ENCODE measurements around the gene IER5. TPM values are rescaled to one million over a fixed set of nuclear protein-coding genes. Genes with fewer than 3 reads are reported as not detected.

The IER5 gene
- total RNA-seq, 6 experiments from 2014 or later: 35.7 to 49.1 (median 43.4) TPM

DNA sequence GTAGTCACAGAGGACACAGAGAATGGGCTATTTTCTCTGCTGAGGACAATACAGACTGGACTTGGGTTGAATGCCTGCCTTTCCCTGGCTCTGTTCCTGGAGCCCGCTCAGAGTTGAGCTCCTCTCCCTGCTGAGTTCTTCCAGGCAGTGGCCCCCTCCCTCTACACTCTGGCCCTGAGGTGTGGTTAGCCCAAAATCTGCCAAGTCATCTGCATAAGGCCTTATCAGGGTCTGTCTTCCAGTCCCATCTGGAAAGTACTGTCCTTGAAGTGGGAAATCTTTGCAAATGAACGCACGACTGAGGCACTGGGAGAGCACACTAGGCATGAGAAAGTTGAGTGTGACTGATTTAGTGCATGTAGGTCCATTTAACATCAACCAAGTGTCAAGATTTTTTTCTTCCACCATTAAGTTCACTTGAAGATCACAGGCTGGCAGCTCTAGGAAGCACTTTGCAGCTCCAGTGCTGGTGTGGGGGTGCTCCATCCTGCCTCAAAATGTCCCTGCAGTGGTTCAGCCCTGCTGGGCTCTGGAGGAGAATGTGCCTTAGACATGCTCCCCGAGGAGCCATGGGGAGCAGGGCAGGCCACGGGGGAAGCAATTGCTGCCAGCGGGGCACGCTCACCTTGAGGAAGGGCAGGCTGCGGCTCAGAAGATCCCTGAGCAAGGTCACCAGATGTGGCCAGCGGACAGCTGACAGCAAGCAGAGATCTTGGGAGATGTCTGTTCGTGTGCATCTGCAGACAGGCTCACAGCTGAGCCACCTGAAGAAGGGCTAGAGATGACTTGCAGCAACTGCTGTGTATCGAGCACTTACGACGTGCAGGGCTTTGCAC, 41.5 kb downstream of the IER5 start:
- no peak for DNase-seq
- Mint-ChIP-seq H3K27ac (no peak overlapping the region), H3K9me3 (no peaks in the 10 kb centered on the region), H3K4me3 (no peak overlapping the region), H3K36me3 (ENCODE audit: low read depth) (no peaks in the 10 kb centered on the region), H3K27me3 (ENCODE audit: insufficient read depth) (peaks cover 4% of the 10 kb centered on the region; the same call in 1 of the 2 replicates), H3K4me1 (ENCODE audit: low read depth) (peaks cover 33% of the 10 kb centered on the region)
- TF ChIP-seq, protein P1, sequence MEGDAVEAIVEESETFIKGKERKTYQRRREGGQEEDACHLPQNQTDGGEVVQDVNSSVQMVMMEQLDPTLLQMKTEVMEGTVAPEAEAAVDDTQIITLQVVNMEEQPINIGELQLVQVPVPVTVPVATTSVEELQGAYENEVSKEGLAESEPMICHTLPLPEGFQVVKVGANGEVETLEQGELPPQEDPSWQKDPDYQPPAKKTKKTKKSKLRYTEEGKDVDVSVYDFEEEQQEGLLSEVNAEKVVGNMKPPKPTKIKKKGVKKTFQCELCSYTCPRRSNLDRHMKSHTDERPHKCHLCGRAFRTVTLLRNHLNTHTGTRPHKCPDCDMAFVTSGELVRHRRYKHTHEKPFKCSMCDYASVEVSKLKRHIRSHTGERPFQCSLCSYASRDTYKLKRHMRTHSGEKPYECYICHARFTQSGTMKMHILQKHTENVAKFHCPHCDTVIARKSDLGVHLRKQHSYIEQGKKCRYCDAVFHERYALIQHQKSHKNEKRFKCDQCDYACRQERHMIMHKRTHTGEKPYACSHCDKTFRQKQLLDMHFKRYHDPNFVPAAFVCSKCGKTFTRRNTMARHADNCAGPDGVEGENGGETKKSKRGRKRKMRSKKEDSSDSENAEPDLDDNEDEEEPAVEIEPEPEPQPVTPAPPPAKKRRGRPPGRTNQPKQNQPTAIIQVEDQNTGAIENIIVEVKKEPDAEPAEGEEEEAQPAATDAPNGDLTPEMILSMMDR (IDR thresholded peaks at IDR 0.05): no peak

DNA sequence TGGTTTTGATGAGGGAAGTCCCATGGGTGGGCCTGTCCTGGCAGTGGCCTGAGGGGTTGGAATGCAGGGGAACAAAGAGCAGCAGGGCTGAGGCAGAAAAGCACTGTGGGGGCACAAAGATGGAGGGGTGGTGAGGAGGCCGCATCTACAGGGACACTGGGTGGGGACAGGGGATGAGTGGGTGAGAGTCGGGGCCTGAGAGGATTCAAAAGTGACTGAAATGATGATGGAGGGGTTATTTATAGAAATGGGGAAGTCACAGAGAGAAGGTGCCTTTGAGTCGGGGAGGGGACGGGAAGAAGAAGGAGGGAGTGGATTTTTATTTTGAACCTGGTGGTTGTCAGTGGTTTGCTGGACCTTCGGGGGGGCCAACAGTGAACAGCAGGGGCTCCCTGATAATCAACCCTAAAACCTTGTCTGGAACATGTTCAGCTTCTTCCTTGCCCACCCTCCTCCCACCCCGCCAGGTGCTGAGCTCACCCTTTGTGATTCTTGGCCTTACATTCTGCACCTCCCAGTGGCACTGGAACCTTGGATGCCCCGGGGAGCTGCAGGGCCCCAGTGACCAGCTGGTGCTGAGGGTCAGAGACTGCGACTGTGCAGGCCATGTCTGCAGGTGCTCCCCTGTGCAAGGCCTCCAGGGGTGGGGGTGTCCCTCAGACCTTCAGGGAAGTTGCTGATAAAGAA, 42.9 kb downstream of the IER5 start:
- H3K27me3 Mint-ChIP-seq (ENCODE audit: insufficient read depth): peaks cover 5% of the 10 kb centered on the region; the same call in 1 of the 2 replicates
- H3K4me3 Mint-ChIP-seq: no peak overlapping the region
- no peaks in the 10 kb centered on the region for H3K36me3 Mint-ChIP-seq (ENCODE audit: low read depth)
- H3K4me1 Mint-ChIP-seq (ENCODE audit: low read depth): peaks cover 47% of the 10 kb centered on the region
- TF ChIP-seq, protein P1 (IDR thresholded peaks at IDR 0.05): no peak
- DNase-seq: no peak
- no peaks in the 10 kb centered on the region for H3K9me3 Mint-ChIP-seq
- no peak overlapping the region for H3K27ac Mint-ChIP-seq

DNA sequence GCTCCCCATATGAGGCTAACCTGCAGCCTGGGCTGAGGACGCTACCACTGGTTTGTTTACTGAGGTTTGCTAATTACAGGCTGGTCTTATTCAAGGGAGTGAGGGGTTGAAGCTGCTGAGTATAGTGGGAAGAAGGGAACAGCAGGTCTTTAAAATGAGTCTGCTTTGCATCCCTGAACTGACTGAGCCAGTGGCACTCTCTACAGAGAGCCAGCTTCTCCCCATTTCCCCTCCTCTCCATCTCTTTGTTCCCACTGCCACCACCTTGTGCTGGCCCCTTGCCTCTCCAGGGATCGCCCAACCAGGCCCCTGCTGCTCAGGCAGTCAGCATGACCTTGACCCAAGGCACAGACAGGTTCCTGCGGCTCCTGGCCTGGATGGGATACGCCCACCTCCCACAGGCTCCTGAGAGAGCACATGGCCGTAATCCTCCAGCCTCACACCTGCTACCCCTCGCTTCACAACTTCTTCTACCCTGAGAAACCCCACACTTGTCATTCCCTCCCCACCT, 45.0 kb downstream of the IER5 start:
- Mint-ChIP-seq H3K9me3 (no peaks in the 10 kb centered on the region), H3K4me3 (no peak overlapping the region), H3K4me1 (ENCODE audit: low read depth) (peaks cover 55% of the 10 kb centered on the region), H3K27me3 (ENCODE audit: insufficient read depth) (peaks cover 5% of the 10 kb centered on the region; the same call in 1 of the 2 replicates), H3K36me3 (ENCODE audit: low read depth) (no peaks in the 10 kb centered on the region), H3K27ac (peak overlapping the region; percentile 100)
- no peak for DNase-seq
- TF ChIP-seq, protein P1 (IDR thresholded peaks at IDR 0.05): no peak

DNA sequence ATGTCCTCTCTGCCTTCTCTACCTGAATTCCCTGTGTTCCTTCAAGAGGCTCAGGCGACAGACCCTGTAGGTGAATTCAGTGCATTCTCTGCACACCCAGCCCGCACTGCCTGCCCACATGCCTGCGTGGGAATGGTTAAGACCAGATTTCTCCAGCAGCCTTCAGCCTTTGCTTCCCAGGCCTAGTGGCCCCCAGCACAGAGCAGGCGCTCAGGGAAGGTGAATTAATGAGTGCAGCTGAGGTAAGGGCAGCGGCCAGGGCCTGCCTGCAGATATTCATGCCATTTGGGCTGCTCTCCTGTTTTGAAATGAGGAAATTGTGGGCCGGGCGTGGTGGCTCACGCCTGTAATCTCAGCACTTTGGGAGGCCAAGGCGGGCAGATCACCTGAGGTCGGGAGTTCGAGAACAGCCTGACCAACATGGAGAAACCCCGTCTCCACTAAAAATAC, 45.5 kb downstream of the IER5 start:
- Mint-ChIP-seq H3K9me3 (no peaks in the 10 kb centered on the region), H3K27ac (peak overlapping the region; percentile 100), H3K4me1 (ENCODE audit: low read depth) (peaks cover 55% of the 10 kb centered on the region), H3K4me3 (no peak overlapping the region), H3K27me3 (ENCODE audit: insufficient read depth) (peaks cover 5% of the 10 kb centered on the region; the same call in 1 of the 2 replicates), H3K36me3 (ENCODE audit: low read depth) (no peaks in the 10 kb centered on the region)
- TF ChIP-seq, protein P1 (IDR thresholded peaks at IDR 0.05): no peak
- no peak for DNase-seq

DNA sequence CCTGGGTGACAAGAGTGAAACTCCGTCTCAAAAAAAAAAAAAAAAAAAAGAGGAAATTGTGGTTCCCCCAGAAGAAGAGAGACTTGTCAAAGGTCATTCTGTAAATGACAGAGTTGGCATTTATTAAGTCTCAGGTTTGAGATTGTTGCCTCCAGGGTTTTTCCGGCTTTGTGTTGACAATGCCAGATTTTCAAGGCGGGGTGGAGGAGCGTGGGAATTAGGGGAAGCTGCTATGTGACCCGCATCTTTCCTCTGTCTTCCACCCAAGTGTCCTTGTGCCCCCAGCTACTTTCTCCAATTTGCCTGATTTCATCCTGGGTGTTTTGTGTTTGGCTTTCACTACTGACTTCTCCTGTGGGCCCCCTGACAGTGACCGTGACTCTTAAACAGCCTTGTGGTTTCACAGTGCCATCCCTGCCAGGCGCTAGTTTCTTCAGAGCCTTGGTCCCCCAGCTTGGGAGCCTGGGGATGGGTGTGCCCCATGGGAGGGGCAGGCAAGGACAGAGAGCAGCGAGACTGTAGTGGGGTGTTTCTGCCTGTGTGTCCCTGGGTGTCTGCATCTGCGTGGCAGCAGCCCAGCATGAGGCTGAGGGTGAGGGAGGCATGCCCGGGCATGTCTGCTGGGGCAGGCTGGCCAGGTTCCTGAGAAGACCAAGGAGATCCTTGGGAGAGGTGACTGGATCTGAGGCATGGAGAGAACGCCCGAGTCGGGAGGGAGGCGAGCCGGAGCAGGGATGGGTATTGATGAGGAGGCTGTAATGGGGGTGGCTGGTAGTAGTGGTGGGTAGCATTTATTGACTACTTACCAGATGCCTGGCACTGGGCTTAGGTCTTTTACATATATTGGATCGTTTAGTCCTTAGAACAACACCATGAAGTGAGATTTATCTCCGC, 46.3 kb downstream of the IER5 start:
- TF ChIP-seq, protein P1 (IDR thresholded peaks at IDR 0.05): no peak
- Mint-ChIP-seq H3K4me1 (ENCODE audit: low read depth) (peaks cover 61% of the 10 kb centered on the region), H3K9me3 (no peaks in the 10 kb centered on the region), H3K27ac (peak overlapping the region; percentile 100), H3K36me3 (ENCODE audit: low read depth) (no peaks in the 10 kb centered on the region), H3K27me3 (ENCODE audit: insufficient read depth) (peaks cover 5% of the 10 kb centered on the region; the same call in 1 of the 2 replicates), H3K4me3 (peak overlapping the region; percentile 86)
- peak; percentile 69 for DNase-seq

All from HFFc6 (cell line).